ENCODE measurements around the gene GLCE. TPM values are rescaled to one million over a fixed set of nuclear protein-coding genes. Genes with fewer than 3 reads are reported as not detected.

Gene GLCE
- total and polyA plus RNA-seq, 10 of the 15 experiments (the other 5 are each of a cell fraction or from before 2014, with no cell fraction given): 2.1 to 11.9 (median 2.9) TPM

- TF ChIP-seq MLLT1 (IDR thresholded peaks at IDR 0.05) (no peak), SREBF1 (IDR thresholded peaks at IDR 0.05; ENCODE audit: low read length) (no peak), RB1 (IDR thresholded peaks at IDR 0.05; ENCODE audit: borderline replicate concordance) (no peak), SP1 (IDR thresholded peaks at IDR 0.05; ENCODE audit: low read depth, low read length) (no peak), CHD1 (IDR thresholded peaks at IDR 0.05; ENCODE audit: low read depth, low read length) (no peak), YY1 (IDR thresholded peaks at IDR 0.05; ENCODE audit: low read depth, low read length) (no peak), HCFC1 (IDR thresholded peaks at IDR 0.05; ENCODE audit: low read length) (no peak), SMAD5 (IDR thresholded peaks at IDR 0.05; ENCODE audit: low read depth) (no peak), CEBPB (IDR thresholded peaks at IDR 0.05; ENCODE audit: borderline replicate concordance in 1 of 2, low read depth in 2 of 2, low read length in 2 of 2) (no peak), HDAC2 (IDR thresholded peaks at IDR 0.05) (no peak), SUPT20H (IDR thresholded peaks at IDR 0.05; ENCODE audit: borderline replicate concordance, control insufficient read depth, low read depth, low read length) (no peak), SUZ12 (IDR thresholded peaks at IDR 0.05; ENCODE audit: unreplicated experiment) (no peak), STAT1 (conservative IDR thresholded peaks at IDR 0.05) (no peak), MYC (IDR thresholded peaks at IDR 0.05; ENCODE audit: insufficient read depth, insufficient read length, insufficient replicate concordance, low read length, severe bottlenecking) (no peak)
Measured at GRCh38 chr15:69194854-69195253, 34.4 kb downstream of the GLCE start (continued).

All from GM12878 (cell line).